DND-41 (cell line): ENCODE measurements around the gene ZNF740.

Experiments used
- ATAC-seq: fragments of 200-7000 bp; cut with Tn5 transposase; 3 replicates; pipeline ENCODE4 v1.9.1; 2021; ENCODE audit warnings: low read depth; ENCODE audit not compliant: insufficient read depth
- DNase-seq: peaks from one replicate; pipeline ENCODE4 v3.0.0-alpha.2; 2020
- H2AFZ ChIP-seq: 2 replicates; pipeline ENCODE4 v1.6.0; 2012; ENCODE audit warnings: low read depth, low read length
- H3K27ac ChIP-seq: 2 replicates; pipeline ENCODE4 v1.5.1; 2012; ENCODE audit warnings: low read length, inconsistent platforms
- H3K27me3 ChIP-seq: fragments of 200-600 bp; sonication (generic); 2 replicates; pipeline ENCODE4 v1.6.0; 2012; ENCODE audit warnings: low read length, mild to moderate bottlenecking, inconsistent platforms; ENCODE audit not compliant: insufficient read depth, poor library complexity
- H3K36me3 ChIP-seq: 2 replicates; pipeline ENCODE4 v1.5.1; 2012; ENCODE audit warnings: low read length, inconsistent platforms; ENCODE audit not compliant: insufficient read depth
- H3K4me1 ChIP-seq: 2 replicates; pipeline ENCODE4 v1.5.1; 2012; ENCODE audit warnings: mild to moderate bottlenecking, low read length; ENCODE audit not compliant: insufficient read depth
- H3K4me2 ChIP-seq: 2 replicates; pipeline ENCODE4 v1.6.0; 2012; ENCODE audit warnings: mild to moderate bottlenecking, moderate library complexity, low read length, inconsistent platforms; ENCODE audit not compliant: insufficient read depth
- H3K4me3 ChIP-seq, 2 experiments: fragments of 200-600 bp in 1 of 2; shearing (Covaris generic) in 1 of 2; 2 replicates each; pipeline ENCODE4 v1.5.1; 2012 to 2016; ENCODE audit warnings: inconsistent platforms in 2 of 2, low read length in 2 of 2, mild to moderate bottlenecking in 2 of 2, low read depth in 1 of 2, moderate library complexity in 1 of 2
- H3K79me2 ChIP-seq: 2 replicates; pipeline ENCODE4 v1.6.0; 2012; ENCODE audit warnings: low read length, inconsistent platforms; ENCODE audit not compliant: insufficient read depth
- H3K9ac ChIP-seq: 2 replicates; pipeline ENCODE4 v1.6.0; 2012; ENCODE audit warnings: low read depth, mild to moderate bottlenecking, inconsistent platforms, low read length, moderate library complexity
- H3K9me3 ChIP-seq: 2 replicates; pipeline ENCODE4 v1.5.1; 2012; ENCODE audit warnings: low read length, moderate library complexity, mild to moderate bottlenecking, inconsistent platforms; ENCODE audit not compliant: insufficient read depth, severe bottlenecking
- H4K20me1 ChIP-seq: 2 replicates; pipeline ENCODE4 v1.6.0; 2012; ENCODE audit warnings: low read length; ENCODE audit not compliant: insufficient read depth
- CTCF ChIP-seq: IDR thresholded peaks from 2 replicates; pipeline ENCODE4 v1.5.1; 2012; ENCODE audit warnings: borderline replicate concordance, low read length, moderate library complexity, mild to moderate bottlenecking; ENCODE audit not compliant: poor library complexity, severe bottlenecking; ENCODE audit errors: extremely low read depth
- EZH2 ChIP-seq: IDR thresholded peaks from 3 replicates; pipeline ENCODE4 v1.6.1; 2012; ENCODE audit warnings: borderline replicate concordance, low read depth, mild to moderate bottlenecking, moderate library complexity, low read length, inconsistent platforms; ENCODE audit not compliant: severe bottlenecking

Gene ZNF740

GRCh38 chr12:53172352-53172751 is 8.2 kb upstream of the ZNF740 start:
- Histone ChIP-seq H2AFZ (no peak overlapping the region), H3K79me2 (no peaks in the 10 kb centered on the region), H3K4me1 (no peaks in the 10 kb centered on the region), H3K27ac (no peak overlapping the region), H3K9me3 (no peaks in the 10 kb centered on the region), H3K4me2 (no peak overlapping the region), H3K36me3 (no peaks in the 10 kb centered on the region), H4K20me1 (no peaks in the 10 kb centered on the region), H3K27me3 (no peaks in the 10 kb centered on the region), H3K4me3 (no peak overlapping the region), H3K9ac (no peak overlapping the region)
- ATAC-seq: no peak
- TF ChIP-seq CTCF: no peak
- no peak for DNase-seq

GRCh38 chr12:53173085-53173715 is 7.3 kb upstream of the ZNF740 start:
- Histone ChIP-seq H4K20me1 (no peaks in the 10 kb centered on the region), H3K36me3 (no peaks in the 10 kb centered on the region), H3K27me3 (no peaks in the 10 kb centered on the region), H2AFZ (no peak overlapping the region), H3K4me3 (no peak overlapping the region), H3K79me2 (no peaks in the 10 kb centered on the region), H3K9me3 (no peaks in the 10 kb centered on the region), H3K9ac (no peak overlapping the region), H3K4me1 (no peaks in the 10 kb centered on the region), H3K4me2 (no peak overlapping the region), H3K27ac (no peak overlapping the region)
- DNase-seq (no peak), ATAC-seq (no peak)
- no peak for TF ChIP-seq CTCF

GRCh38 chr12:53174881-53175491 is 5.5 kb upstream of the ZNF740 start:
- DNase-seq (no peak), ATAC-seq (0 out of 3 replicates have a peak, but pooled peaks have one; percentile 31)
- Histone ChIP-seq H3K4me3 (no peak overlapping the region), H3K4me2 (no peak overlapping the region), H3K4me1 (peaks cover 13% of the 10 kb centered on the region), H3K36me3 (no peaks in the 10 kb centered on the region), H4K20me1 (no peaks in the 10 kb centered on the region), H2AFZ (no peak overlapping the region), H3K27me3 (no peaks in the 10 kb centered on the region), H3K9ac (no peak overlapping the region), H3K27ac (no peak overlapping the region), H3K9me3 (no peaks in the 10 kb centered on the region), H3K79me2 (peaks cover 6% of the 10 kb centered on the region)
- TF ChIP-seq EZH2 (no peak), CTCF (peak; percentile 28)
